Breast epithelium (tissue), 3 donors: Measurements from ENCODE around the gene CDK14.

ENCODE experiments used
- POLR2A ChIP-seq: fragments of 450-650 bp; IDR thresholded peaks from one replicate; pipeline ENCODE4 v1.6.1; 2016; ENCODE audit warnings: antibody characterized with exemption, mild to moderate bottlenecking, moderate library complexity
- POLR2AphosphoS5 ChIP-seq, 3 donors: sonication (generic); formaldehyde crosslinking; IDR thresholded peaks; one replicate each; pipeline ENCODE4 v1.6.1; 2017; ENCODE audit warnings: antibody characterized with exemption in 3 of 3
- TF ChIP-seq, protein P1 (sequence below), 3 donors: fragments of 450-650 bp; IDR thresholded peaks; one replicate each; pipeline ENCODE4 v1.5.1; 2016 to 2017; ENCODE audit warnings: antibody characterized with exemption in 3 of 3, mild to moderate bottlenecking in 3 of 3, moderate library complexity in 3 of 3

DNA sequence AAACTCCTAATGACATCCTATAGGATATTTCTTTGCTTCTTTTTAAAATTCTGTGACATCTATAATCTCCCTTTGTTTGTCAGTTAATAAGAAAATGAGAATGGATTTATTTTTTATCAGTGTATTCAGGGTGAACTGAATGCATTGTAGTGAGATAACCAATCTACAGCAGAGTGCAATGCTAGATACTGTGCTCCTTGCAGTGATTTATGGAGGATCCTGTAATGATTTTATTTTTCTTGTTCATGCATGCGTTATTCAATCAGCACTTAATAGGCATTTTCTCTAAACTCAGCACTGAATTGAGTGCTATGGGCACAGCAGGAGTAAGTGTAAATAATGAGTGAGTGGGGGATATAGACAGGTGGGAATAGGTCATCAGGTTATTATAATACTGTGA lies 253.9 kb downstream of the CDK14 start:
- TF ChIP-seq, protein P1, sequence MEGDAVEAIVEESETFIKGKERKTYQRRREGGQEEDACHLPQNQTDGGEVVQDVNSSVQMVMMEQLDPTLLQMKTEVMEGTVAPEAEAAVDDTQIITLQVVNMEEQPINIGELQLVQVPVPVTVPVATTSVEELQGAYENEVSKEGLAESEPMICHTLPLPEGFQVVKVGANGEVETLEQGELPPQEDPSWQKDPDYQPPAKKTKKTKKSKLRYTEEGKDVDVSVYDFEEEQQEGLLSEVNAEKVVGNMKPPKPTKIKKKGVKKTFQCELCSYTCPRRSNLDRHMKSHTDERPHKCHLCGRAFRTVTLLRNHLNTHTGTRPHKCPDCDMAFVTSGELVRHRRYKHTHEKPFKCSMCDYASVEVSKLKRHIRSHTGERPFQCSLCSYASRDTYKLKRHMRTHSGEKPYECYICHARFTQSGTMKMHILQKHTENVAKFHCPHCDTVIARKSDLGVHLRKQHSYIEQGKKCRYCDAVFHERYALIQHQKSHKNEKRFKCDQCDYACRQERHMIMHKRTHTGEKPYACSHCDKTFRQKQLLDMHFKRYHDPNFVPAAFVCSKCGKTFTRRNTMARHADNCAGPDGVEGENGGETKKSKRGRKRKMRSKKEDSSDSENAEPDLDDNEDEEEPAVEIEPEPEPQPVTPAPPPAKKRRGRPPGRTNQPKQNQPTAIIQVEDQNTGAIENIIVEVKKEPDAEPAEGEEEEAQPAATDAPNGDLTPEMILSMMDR (IDR thresholded peaks at IDR 0.05), result no peak
- TF ChIP-seq POLR2AphosphoS5 (IDR thresholded peaks at IDR 0.05), result no peak
- no peak for TF ChIP-seq POLR2A
